Measurements from ENCODE around the gene KIF14. TPM values are rescaled to one million over a fixed set of nuclear protein-coding genes. Genes with fewer than 3 reads are reported as not detected.

Gene KIF14
- total and polyA plus RNA-seq, 2 donors (not counting 3 experiments of a cell fraction or from before 2014, with no cell fraction given), result 1.5 to 13.8 TPM

- DNase-seq (ENCODE audit: low read depth, low spot score), result no peak
- Histone ChIP-seq H3K79me2 (ENCODE audit: control insufficient read depth, insufficient read depth, low read length) (no peaks in the 10 kb centered on the region), H3K27me3 (ENCODE audit: control insufficient read depth in 2 of 2, insufficient read depth in 2 of 2, low read length in 2 of 2) (peaks cover 0 to 1% of the 10 kb centered on the region in 2 experiments), H3K9ac (replicated peaks; ENCODE audit: extremely low read depth, insufficient read depth, low read length) (no peak overlapping the region), H3K27ac (ENCODE audit: insufficient read depth, low read depth, low read length) (no peak overlapping the region), H3K4me1 (ENCODE audit: control insufficient read depth, extremely low read depth, insufficient read depth, low read length) (no peaks in the 10 kb centered on the region), H2AFZ (ENCODE audit: low read depth, low read length) (no peak overlapping the region), H3K9me3 (replicated peaks; ENCODE audit: control insufficient read depth, insufficient read depth, low read length) (no peaks in the 10 kb centered on the region), H4K20me1 (replicated peaks; ENCODE audit: control insufficient read depth, extremely low read depth, insufficient read depth, low read length) (no peaks in the 10 kb centered on the region), H3K4me3 (replicated peaks in 1 of 3; ENCODE audit: insufficient read depth in 1 of 3, low read depth in 1 of 3, low read length in 3 of 3) (no peak overlapping the region), H3K9me1 (replicated peaks; ENCODE audit: control insufficient read depth, extremely low read depth, insufficient read depth, low read length) (no peaks in the 10 kb centered on the region), H3K4me2 (ENCODE audit: insufficient read depth, low read length) (no peak overlapping the region), H3K36me3 (ENCODE audit: control insufficient read depth in 2 of 2, extremely low read depth in 1 of 2, insufficient read depth in 2 of 2, low read length in 2 of 2) (no peaks in the 10 kb centered on the region)
- no peak for FAIRE-seq
- intact Hi-C loops (cut with micrococcal nuclease) (no loop called here), dilution Hi-C loops (cut with MboI; ENCODE audit: extremely low pct_ligation_motif_present, low sequenced_read_pairs) (no loop called here)
- no TSS peak for BruUV-seq (replicated peaks)
- CTCF ChIA-PET, result interaction anchor here (0.8 to 1.0 kb wide), 2 partner anchors 8 to 248 kb away, joined by 4 read pairs; no protein-coding TSS in a partner anchor
- POLR2A ChIA-PET, result no interaction called here
- TF ChIP-seq POLR2A (IDR thresholded peaks at IDR 0.05; ENCODE audit: low read depth, low read length), result no peak
- no peak for TF ChIP-seq POLR2AphosphoS5 (IDR thresholded peaks at IDR 0.05; ENCODE audit: insufficient read depth, low read depth, low read length)
- TF ChIP-seq, protein P1, sequence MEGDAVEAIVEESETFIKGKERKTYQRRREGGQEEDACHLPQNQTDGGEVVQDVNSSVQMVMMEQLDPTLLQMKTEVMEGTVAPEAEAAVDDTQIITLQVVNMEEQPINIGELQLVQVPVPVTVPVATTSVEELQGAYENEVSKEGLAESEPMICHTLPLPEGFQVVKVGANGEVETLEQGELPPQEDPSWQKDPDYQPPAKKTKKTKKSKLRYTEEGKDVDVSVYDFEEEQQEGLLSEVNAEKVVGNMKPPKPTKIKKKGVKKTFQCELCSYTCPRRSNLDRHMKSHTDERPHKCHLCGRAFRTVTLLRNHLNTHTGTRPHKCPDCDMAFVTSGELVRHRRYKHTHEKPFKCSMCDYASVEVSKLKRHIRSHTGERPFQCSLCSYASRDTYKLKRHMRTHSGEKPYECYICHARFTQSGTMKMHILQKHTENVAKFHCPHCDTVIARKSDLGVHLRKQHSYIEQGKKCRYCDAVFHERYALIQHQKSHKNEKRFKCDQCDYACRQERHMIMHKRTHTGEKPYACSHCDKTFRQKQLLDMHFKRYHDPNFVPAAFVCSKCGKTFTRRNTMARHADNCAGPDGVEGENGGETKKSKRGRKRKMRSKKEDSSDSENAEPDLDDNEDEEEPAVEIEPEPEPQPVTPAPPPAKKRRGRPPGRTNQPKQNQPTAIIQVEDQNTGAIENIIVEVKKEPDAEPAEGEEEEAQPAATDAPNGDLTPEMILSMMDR (IDR thresholded peaks at IDR 0.05; ENCODE audit: extremely low read depth in 1 of 2, insufficient read depth in 1 of 2, low read depth in 1 of 2, low read length in 2 of 2), result no peak
- no peak for TF ChIP-seq MYC (IDR thresholded peaks at IDR 0.05; ENCODE audit: low read depth, low read length)
- no peak for TF ChIP-seq JUN (IDR thresholded peaks at IDR 0.05; ENCODE audit: borderline replicate concordance, insufficient read depth, insufficient read length, low read depth)
- no peak for TF ChIP-seq FOS (IDR thresholded peaks at IDR 0.05; ENCODE audit: borderline replicate concordance, insufficient read depth, low read length)
- TF ChIP-seq, protein P2, sequence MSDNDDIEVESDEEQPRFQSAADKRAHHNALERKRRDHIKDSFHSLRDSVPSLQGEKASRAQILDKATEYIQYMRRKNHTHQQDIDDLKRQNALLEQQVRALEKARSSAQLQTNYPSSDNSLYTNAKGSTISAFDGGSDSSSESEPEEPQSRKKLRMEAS (IDR thresholded peaks at IDR 0.05; ENCODE audit: insufficient read depth, insufficient read length), result no peak
- TF ChIP-seq GATA2 (IDR thresholded peaks at IDR 0.05; ENCODE audit: insufficient read depth, insufficient read length, low read depth, low read length), result no peak
- TF ChIP-seq EZH2 (IDR thresholded peaks at IDR 0.05; ENCODE audit: borderline replicate concordance, low read depth, low read length, severe bottlenecking), result no peak
Observed at GRCh38 chr1:200527670-200528069, 92.9 kb downstream of the KIF14 start.

All from endothelial cell of umbilical vein (primary cell).